A549 (cell line): ENCODE measurements around the gene ZNF827.

ENCODE experiments used
- CTCF ChIP-seq: fragments of >200 bp; sonication (Bioruptor Twin); formaldehyde crosslinking; IDR thresholded peaks from 3 replicates; pipeline ENCODE4 v1.5.1; 2016
- MAFK ChIP-seq: fragments of 450-650 bp; IDR thresholded peaks from 2 replicates; pipeline ENCODE4 v1.6.1; 2014; ENCODE audit not compliant: partially characterized antibody
- MAX ChIP-seq: IDR thresholded peaks from 2 replicates; pipeline ENCODE4 v1.6.1; 2012
- POLR2A ChIP-seq: IDR thresholded peaks from 2 replicates; pipeline ENCODE4 v1.6.1; 2012; ENCODE audit warnings: mild to moderate bottlenecking, low read length

- TF ChIP-seq POLR2A (no peak), MAFK (no peak), MAX (no peak), CTCF (no peak)
These were observed 178.4 kb downstream of the ZNF827 start for GRCh38 chr4:145760176-145760575.
